Caco-2 (cell line): ENCODE data around the gene MRO. TPM values are rescaled to one million over a fixed set of nuclear protein-coding genes. Genes with fewer than 3 reads are reported as not detected.

Source experiments
- BruUV-seq: library from RNA; stranded (reverse); fragments of 400-500 nt; replicated peaks from 2 replicates; lab custom pipeline; 2021; lab: Mats Ljungman, UMichigan
- CTCF ChIA-PET: fragments of 300-600 bp; sonication (Branson Sonifier 250); formaldehyde crosslinking; loops from one replicate; lab custom pipeline; 2022; ENCODE audit warnings: antibody characterized with exemption; lab: Charles Lee
- POLR2A ChIA-PET: fragments of 300-600 bp; sonication (Branson Sonifier 250); formaldehyde crosslinking; loops from one replicate; lab custom pipeline; 2022; ENCODE audit warnings: antibody characterized with exemption; lab: Charles Lee
- DNase-seq, 2 experiments: peaks; one replicate each; pipeline versions ENCODE4 v3.0.0 to v3.0.0-alpha.2; 2020 to 2022
- H3K27me3 ChIP-seq: replicated peaks from 2 replicates; pipeline ENCODE4 v1.6.0; 2011; ENCODE audit warnings: low read length; ENCODE audit not compliant: control insufficient read depth, insufficient read depth
- H3K36me3 ChIP-seq: 2 replicates; pipeline ENCODE4 v1.5.1; 2011; ENCODE audit warnings: low read length; ENCODE audit not compliant: control insufficient read depth, insufficient read depth
- H3K4me1 ChIP-seq: fragments of 250-450 bp; sonication (Bioruptor Pico); 2 replicates; pipeline ENCODE4 v1.5.1; 2020; ENCODE audit warnings: mild to moderate bottlenecking
- H3K4me3 ChIP-seq: 2 replicates; pipeline ENCODE4 v1.5.1; 2011; ENCODE audit warnings: low read depth, mild to moderate bottlenecking, control low read depth, low read length
- H3K9me3 ChIP-seq: fragments of 250-450 bp; sonication (Bioruptor Pico); 2 replicates; pipeline ENCODE4 v1.5.1; 2020; ENCODE audit warnings: mild to moderate bottlenecking, moderate library complexity
- H3K27ac Mint-ChIP-seq: one replicate; pipeline ENCODE4 v1.8.0; 2022; ENCODE audit warnings: mixed read lengths; ENCODE audit not compliant: unreplicated experiment
- H3K27me3 Mint-ChIP-seq: one replicate; pipeline ENCODE4 v1.8.0; 2022; ENCODE audit warnings: mixed read lengths; ENCODE audit not compliant: insufficient read depth, unreplicated experiment
- H3K36me3 Mint-ChIP-seq: one replicate; pipeline ENCODE4 v1.8.0; 2022; ENCODE audit warnings: mild to moderate bottlenecking, mixed read lengths; ENCODE audit not compliant: insufficient read depth, unreplicated experiment
- H3K4me1 Mint-ChIP-seq: one replicate; pipeline ENCODE4 v1.8.0; 2022; ENCODE audit warnings: low read depth, mixed read lengths; ENCODE audit not compliant: unreplicated experiment
- H3K4me3 Mint-ChIP-seq: one replicate; pipeline ENCODE4 v1.8.0; 2022; ENCODE audit warnings: mild to moderate bottlenecking, moderate library complexity, mixed read lengths; ENCODE audit not compliant: unreplicated experiment
- H3K9me3 Mint-ChIP-seq: one replicate; pipeline ENCODE4 v1.8.0; 2022; ENCODE audit warnings: mixed read lengths; ENCODE audit not compliant: unreplicated experiment
- intact Hi-C: fragments of 100-400 bp; cut with micrococcal nuclease; formaldehyde crosslinking; loops from one replicate; pipeline ENCODE4 v1.10.0; 2022; ENCODE audit not compliant: unreplicated experiment
- total RNA-seq: library from RNA; stranded (reverse); gene quantifications from 2 replicates; pipeline ENCODE4 v1.2.3, GENCODE V29; 2022
- TF ChIP-seq, protein P1 (sequence below), 2 experiments: fragments of 200-600 bp in 1 of 2; IDR thresholded peaks; 1 replicate in 1 of 2; 2 replicates in 1 of 2; pipeline versions ENCODE4 v1.5.1 to v1.8.0; 2011 to 2022; ENCODE audit warnings: antibody characterized with exemption in 1 of 2, control low read depth in 1 of 2, inconsistent platforms in 1 of 2, low read depth in 1 of 2, low read length in 1 of 2, mild to moderate bottlenecking in 1 of 2, moderate library complexity in 1 of 2; ENCODE audit not compliant: insufficient read depth in 1 of 2, severe bottlenecking in 1 of 2, unreplicated experiment in 1 of 2

The MRO gene
- total RNA-seq, 1 experiment from 2014 or later: not detected

DNA sequence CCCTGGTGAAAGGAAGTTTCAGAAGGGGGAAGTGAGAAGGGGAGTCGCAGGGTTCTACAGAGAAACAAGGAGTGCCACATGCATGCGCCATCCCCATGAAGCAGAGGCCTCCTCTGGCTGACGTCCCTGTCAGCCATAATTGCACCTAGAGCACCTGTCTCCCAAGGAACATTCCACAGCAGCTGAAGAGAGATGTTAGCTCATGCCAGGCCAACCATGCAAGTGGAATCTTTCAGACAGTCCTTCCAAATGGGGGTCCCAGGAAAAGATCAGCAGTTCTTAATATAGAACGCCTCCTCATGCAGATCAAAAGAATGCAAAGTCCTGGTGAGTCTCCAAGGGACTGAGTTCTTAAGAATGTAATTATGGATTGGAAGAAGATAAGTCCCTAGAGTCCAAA, 29.6 kb downstream of the MRO start:
- no peaks in the 10 kb centered on the region for H3K27me3 Mint-ChIP-seq
- no peaks in the 10 kb centered on the region for H3K27me3 ChIP-seq
- no peak overlapping the region for H3K4me3 Mint-ChIP-seq
- POLR2A ChIA-PET: no interaction called here
- H3K36me3 Mint-ChIP-seq: no peaks in the 10 kb centered on the region
- H3K4me1 ChIP-seq: peaks cover under 1% of the 10 kb centered on the region; the same call in 1 of the 2 replicates
- BruUV-seq: no TSS peak
- no peaks in the 10 kb centered on the region for H3K9me3 Mint-ChIP-seq
- no peak overlapping the region for H3K27ac Mint-ChIP-seq
- no peak overlapping the region for H3K4me3 ChIP-seq
- H3K9me3 ChIP-seq: no peaks in the 10 kb centered on the region
- CTCF ChIA-PET: no interaction called here
- H3K4me1 Mint-ChIP-seq: peaks cover 11% of the 10 kb centered on the region
- no peaks in the 10 kb centered on the region for H3K36me3 ChIP-seq
- DNase-seq: no peak
- intact Hi-C loops: no loop called here
- TF ChIP-seq, protein P1, sequence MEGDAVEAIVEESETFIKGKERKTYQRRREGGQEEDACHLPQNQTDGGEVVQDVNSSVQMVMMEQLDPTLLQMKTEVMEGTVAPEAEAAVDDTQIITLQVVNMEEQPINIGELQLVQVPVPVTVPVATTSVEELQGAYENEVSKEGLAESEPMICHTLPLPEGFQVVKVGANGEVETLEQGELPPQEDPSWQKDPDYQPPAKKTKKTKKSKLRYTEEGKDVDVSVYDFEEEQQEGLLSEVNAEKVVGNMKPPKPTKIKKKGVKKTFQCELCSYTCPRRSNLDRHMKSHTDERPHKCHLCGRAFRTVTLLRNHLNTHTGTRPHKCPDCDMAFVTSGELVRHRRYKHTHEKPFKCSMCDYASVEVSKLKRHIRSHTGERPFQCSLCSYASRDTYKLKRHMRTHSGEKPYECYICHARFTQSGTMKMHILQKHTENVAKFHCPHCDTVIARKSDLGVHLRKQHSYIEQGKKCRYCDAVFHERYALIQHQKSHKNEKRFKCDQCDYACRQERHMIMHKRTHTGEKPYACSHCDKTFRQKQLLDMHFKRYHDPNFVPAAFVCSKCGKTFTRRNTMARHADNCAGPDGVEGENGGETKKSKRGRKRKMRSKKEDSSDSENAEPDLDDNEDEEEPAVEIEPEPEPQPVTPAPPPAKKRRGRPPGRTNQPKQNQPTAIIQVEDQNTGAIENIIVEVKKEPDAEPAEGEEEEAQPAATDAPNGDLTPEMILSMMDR (IDR thresholded peaks at IDR 0.05; ENCODE audit: insufficient read depth in 1 of 2, low read depth in 1 of 2, low read length in 1 of 2, severe bottlenecking in 1 of 2, unreplicated experiment in 1 of 2): no peak

DNA sequence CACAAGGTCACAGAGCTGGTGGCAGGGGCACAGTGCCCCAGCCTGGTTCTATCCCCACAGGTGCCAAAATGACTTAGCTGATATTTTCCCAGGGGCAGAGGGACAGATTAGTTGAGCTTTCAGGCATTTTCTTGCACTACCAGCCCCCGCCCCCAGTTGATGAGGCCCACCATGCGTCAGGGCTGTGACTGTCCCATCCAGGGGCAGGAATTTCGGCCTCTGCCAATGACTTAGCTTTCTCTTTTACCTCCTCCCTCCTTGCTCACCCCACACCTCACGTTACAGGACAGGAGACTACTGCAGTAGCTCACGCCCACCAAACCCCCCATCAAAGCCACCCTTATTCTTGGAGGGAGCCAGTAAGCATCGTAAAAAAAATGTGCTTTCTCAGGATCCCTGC, 31.5 kb downstream of the MRO start:
- Histone ChIP-seq H3K36me3 (no peaks in the 10 kb centered on the region), H3K9me3 (no peaks in the 10 kb centered on the region), H3K27me3 (no peaks in the 10 kb centered on the region), H3K4me1 (no peaks in the 10 kb centered on the region; the same call in 1 of the 2 replicates), H3K4me3 (no peak overlapping the region)
- Mint-ChIP-seq H3K4me1 (peaks cover 11% of the 10 kb centered on the region), H3K27ac (no peak overlapping the region), H3K36me3 (no peaks in the 10 kb centered on the region), H3K9me3 (no peaks in the 10 kb centered on the region), H3K27me3 (no peaks in the 10 kb centered on the region), H3K4me3 (no peak overlapping the region)
- BruUV-seq: no TSS peak
- TF ChIP-seq, protein P1 (IDR thresholded peaks at IDR 0.05; ENCODE audit: insufficient read depth in 1 of 2, low read depth in 1 of 2, low read length in 1 of 2, severe bottlenecking in 1 of 2, unreplicated experiment in 1 of 2): no peak
- ChIA-PET POLR2A (no interaction called here), CTCF (no interaction called here)
- no peak for DNase-seq
- intact Hi-C loops: no loop called here

DNA sequence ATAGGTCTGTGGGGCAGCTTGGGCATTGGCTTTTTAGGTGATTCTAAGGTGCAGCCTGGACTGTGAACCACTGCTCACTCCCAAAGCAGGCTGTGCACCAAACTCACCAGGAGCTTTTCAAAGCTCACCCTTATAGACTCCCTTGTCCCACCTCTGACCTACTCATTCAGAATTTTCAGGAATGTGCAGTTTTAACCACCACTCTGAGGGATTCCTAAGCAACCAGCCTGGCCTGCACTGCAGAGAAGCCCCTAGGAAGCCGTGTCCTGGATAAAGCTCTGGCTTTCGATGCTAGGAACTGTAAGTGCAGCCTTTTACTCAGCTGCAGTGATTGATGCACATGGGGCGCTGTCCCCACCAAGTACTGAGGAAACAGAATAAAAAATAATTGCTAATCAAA, 33.0 kb downstream of the MRO start:
- TF ChIP-seq, protein P1 (IDR thresholded peaks at IDR 0.05; ENCODE audit: insufficient read depth in 1 of 2, low read depth in 1 of 2, low read length in 1 of 2, severe bottlenecking in 1 of 2, unreplicated experiment in 1 of 2): no peak
- Histone ChIP-seq H3K4me3 (no peak overlapping the region), H3K36me3 (no peaks in the 10 kb centered on the region), H3K9me3 (no peaks in the 10 kb centered on the region), H3K4me1 (no peaks in the 10 kb centered on the region), H3K27me3 (no peaks in the 10 kb centered on the region)
- POLR2A ChIA-PET: no interaction called here
- H3K27me3 Mint-ChIP-seq: no peaks in the 10 kb centered on the region
- H3K27ac Mint-ChIP-seq: no peak overlapping the region
- peaks cover 11% of the 10 kb centered on the region for H3K4me1 Mint-ChIP-seq
- CTCF ChIA-PET: no interaction called here
- intact Hi-C loops: no loop called here
- no peak overlapping the region for H3K4me3 Mint-ChIP-seq
- DNase-seq: no peak
- H3K9me3 Mint-ChIP-seq: no peaks in the 10 kb centered on the region
- BruUV-seq: no TSS peak
- no peaks in the 10 kb centered on the region for H3K36me3 Mint-ChIP-seq
